ENCODE results near the gene DNAJC13.

DNA sequence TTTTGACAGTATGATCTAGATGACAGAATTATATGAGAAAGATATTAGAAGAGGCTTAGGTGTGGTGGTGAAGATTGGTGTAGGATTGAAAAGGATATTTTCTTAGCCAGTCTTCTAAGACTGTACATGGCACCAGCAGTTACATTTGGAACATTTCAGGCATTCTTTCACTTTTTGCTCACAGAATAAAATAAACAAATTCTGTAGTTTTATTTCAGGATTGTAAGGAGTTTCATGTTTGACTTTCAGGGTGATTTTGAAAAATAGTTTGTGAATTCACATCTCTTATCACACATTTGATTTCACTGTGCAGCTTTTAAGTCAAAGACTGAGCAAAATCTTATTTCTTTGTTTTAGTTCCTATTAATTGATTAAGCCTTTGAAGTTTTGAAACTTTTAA, 27.1 kb downstream of the DNAJC13 start:
- TF ChIP-seq, protein P1, sequence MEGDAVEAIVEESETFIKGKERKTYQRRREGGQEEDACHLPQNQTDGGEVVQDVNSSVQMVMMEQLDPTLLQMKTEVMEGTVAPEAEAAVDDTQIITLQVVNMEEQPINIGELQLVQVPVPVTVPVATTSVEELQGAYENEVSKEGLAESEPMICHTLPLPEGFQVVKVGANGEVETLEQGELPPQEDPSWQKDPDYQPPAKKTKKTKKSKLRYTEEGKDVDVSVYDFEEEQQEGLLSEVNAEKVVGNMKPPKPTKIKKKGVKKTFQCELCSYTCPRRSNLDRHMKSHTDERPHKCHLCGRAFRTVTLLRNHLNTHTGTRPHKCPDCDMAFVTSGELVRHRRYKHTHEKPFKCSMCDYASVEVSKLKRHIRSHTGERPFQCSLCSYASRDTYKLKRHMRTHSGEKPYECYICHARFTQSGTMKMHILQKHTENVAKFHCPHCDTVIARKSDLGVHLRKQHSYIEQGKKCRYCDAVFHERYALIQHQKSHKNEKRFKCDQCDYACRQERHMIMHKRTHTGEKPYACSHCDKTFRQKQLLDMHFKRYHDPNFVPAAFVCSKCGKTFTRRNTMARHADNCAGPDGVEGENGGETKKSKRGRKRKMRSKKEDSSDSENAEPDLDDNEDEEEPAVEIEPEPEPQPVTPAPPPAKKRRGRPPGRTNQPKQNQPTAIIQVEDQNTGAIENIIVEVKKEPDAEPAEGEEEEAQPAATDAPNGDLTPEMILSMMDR (conservative IDR thresholded peaks at IDR 0.05; ENCODE audit: low read length): no peak
- TF ChIP-seq EZH2phosphoT487 (IDR thresholded peaks at IDR 0.05; ENCODE audit: borderline replicate concordance, low read depth, low read length): no peak

Data from OCI-LY7 (cell line).